ENCODE measurements around the gene BMPER. TPM values are rescaled to one million over a fixed set of nuclear protein-coding genes. Genes with fewer than 3 reads are reported as not detected.

The BMPER gene
- total RNA-seq, 1 experiment from 2014 or later = not detected

GRCh38 chr7:34058801-34059135 lies 153.4 kb downstream of the BMPER start:
- H3K27ac ChIP-seq (ENCODE audit: low read length) = no peak overlapping the region
- intact Hi-C loops (cut with micrococcal nuclease; ENCODE audit: unreplicated experiment) = no loop called here
- no peak for TF ChIP-seq REST (IDR thresholded peaks at IDR 0.05; ENCODE audit: insufficient read depth in 1 of 2, low read depth in 2 of 2, low read length in 1 of 2)
- no peak for TF ChIP-seq POLR2AphosphoS5 (IDR thresholded peaks at IDR 0.05; ENCODE audit: low read depth, low read length)
- no peak for TF ChIP-seq SIN3A (IDR thresholded peaks at IDR 0.05; ENCODE audit: borderline replicate concordance, insufficient read depth, low read depth, low read length)
- TF ChIP-seq TCF7L2 (IDR thresholded peaks at IDR 0.05; ENCODE audit: low read depth, low read length) = no peak
- no peak for TF ChIP-seq CTCF (IDR thresholded peaks at IDR 0.05)

GRCh38 chr7:34059136-34059828 lies 153.9 kb downstream of the BMPER start:
- intact Hi-C loops (cut with micrococcal nuclease; ENCODE audit: unreplicated experiment) = no loop called here
- ChIA-PET CTCF (no interaction called here), POLR2A (no interaction called here)
- H3K9me3 ChIP-seq (ENCODE audit: control insufficient read depth, insufficient read depth, low read depth, low read length) = no peaks in the 10 kb centered on the region
- BruUV-seq (replicated peaks) = no TSS peak
- TF ChIP-seq TCF7L2 (IDR thresholded peaks at IDR 0.05; ENCODE audit: low read depth, low read length) (no peak), REST (IDR thresholded peaks at IDR 0.05; ENCODE audit: insufficient read depth in 1 of 2, low read depth in 2 of 2, low read length in 1 of 2) (no peak), SIN3A (IDR thresholded peaks at IDR 0.05; ENCODE audit: borderline replicate concordance, insufficient read depth, low read depth, low read length) (no peak), CTCF (IDR thresholded peaks at IDR 0.05) (no peak), POLR2AphosphoS5 (IDR thresholded peaks at IDR 0.05; ENCODE audit: low read depth, low read length) (no peak)
- H3K27ac ChIP-seq (ENCODE audit: low read length) = no peak overlapping the region
- DNase-seq (ENCODE audit: low read depth, low spot score) (no peak), ATAC-seq (no peak)
- in situ Hi-C loops (cut with HindIII; ENCODE audit: low pct_unique_long_range_greater_than_20kb, low sequenced_read_pairs) = no loop called here
- 0 out of 2 replicates have a peak, but pooled peaks cover 2% of the 10 kb centered on the region for H3K27me3 ChIP-seq (ENCODE audit: control insufficient read depth, insufficient read depth, low read length)
- H3K4me3 ChIP-seq (ENCODE audit: low read depth in 2 of 2, low read length in 2 of 2) = no peak overlapping the region
- no peaks in the 10 kb centered on the region for H3K4me1 ChIP-seq (ENCODE audit: control insufficient read depth, insufficient read depth, low read length)
- H3K36me3 ChIP-seq (ENCODE audit: control insufficient read depth, insufficient read depth, low read length) = no peaks in the 10 kb centered on the region

More at GRCh38 chr7:34058801-34059135, 153.4 kb downstream of the BMPER start:
- Histone ChIP-seq H3K27me3 (ENCODE audit: control insufficient read depth, insufficient read depth, low read length) (0 out of 2 replicates have a peak, but pooled peaks cover 2% of the 10 kb centered on the region), H3K4me1 (ENCODE audit: control insufficient read depth, insufficient read depth, low read length) (no peaks in the 10 kb centered on the region), H3K9me3 (ENCODE audit: control insufficient read depth, insufficient read depth, low read depth, low read length) (no peaks in the 10 kb centered on the region), H3K36me3 (ENCODE audit: control insufficient read depth, insufficient read depth, low read length) (no peaks in the 10 kb centered on the region), H3K4me3 (ENCODE audit: low read depth in 2 of 2, low read length in 2 of 2) (no peak overlapping the region)
- ATAC-seq (no peak), DNase-seq (ENCODE audit: low read depth, low spot score) (no peak)
- in situ Hi-C loops (cut with HindIII; ENCODE audit: low pct_unique_long_range_greater_than_20kb, low sequenced_read_pairs) = no loop called here
- ChIA-PET CTCF (no interaction called here), POLR2A (no interaction called here)
- no TSS peak for BruUV-seq (replicated peaks)
